Measurements from ENCODE around the gene FOXF1. TPM values are rescaled to one million over a fixed set of nuclear protein-coding genes. Genes with fewer than 3 reads are reported as not detected.

Gene FOXF1
- total RNA-seq, 4 donors from 2014 or later: 10.8 to 44.1 (median 23.4) TPM

- Histone ChIP-seq H3K27ac (peak overlapping the region; percentile 94 to 99 (median 96)), H3K27me3 (peaks cover 100% of the 10 kb centered on the region), H3K9me3 (no peaks in the 10 kb centered on the region), H3K36me3 (no peaks in the 10 kb centered on the region), H3K4me1 (peaks cover 0 to 9% (median 4%) of the 10 kb centered on the region in 4 donors), H3K4me3 (peak overlapping the region; percentile 29 to 51 (median 36))
- no peak for DNase-seq
- in situ Hi-C loops (cut with MboI; ENCODE audit: low pct_ligation_motif_present in 1 of 4, low pct_unique_long_range_greater_than_20kb in 1 of 4, low sequenced_read_pairs in 3 of 4): no loop called here
- TF ChIP-seq POLR2AphosphoS5 (IDR thresholded peaks at IDR 0.05): peak; percentile 32 to 54 (median 32)
- TF ChIP-seq EP300 (IDR thresholded peaks at IDR 0.05; ENCODE audit: low read depth): no peak
- peak; percentile 10 for TF ChIP-seq POLR2A (IDR thresholded peaks at IDR 0.05)
- no peak for TF ChIP-seq CTCF (IDR thresholded peaks at IDR 0.05)
- 6 to 13% methylated on average over 12 to 45 of the region's 61 CpGs for WGBS, 2 donors (ENCODE audit: low coverage in 1 of 2)
- intact Hi-C loops (cut with DNase I; ENCODE audit: low total_unique reads): loop anchor here (10.0 kb wide), 1 partner anchor 74 kb away; no protein-coding TSS in a partner anchor
Observed at GRCh38 chr16:86498671-86499439, 11.5 kb upstream of the FOXF1 start.

- H3K9me3 ChIP-seq: no peaks in the 10 kb centered on the region
- TF ChIP-seq POLR2A (IDR thresholded peaks at IDR 0.05): no peak
- TF ChIP-seq CTCF (IDR thresholded peaks at IDR 0.05): no peak
- H3K4me3 ChIP-seq: peak overlapping the region; percentile 29 to 51 (median 36)
- H3K27ac ChIP-seq: peak overlapping the region; percentile 94 to 99 (median 96)
- WGBS, 2 donors (ENCODE audit: low coverage in 1 of 2): 21 to 26% methylated on average over 4 of the region's 4 CpGs
- in situ Hi-C loops (cut with MboI; ENCODE audit: low pct_ligation_motif_present in 1 of 4, low pct_unique_long_range_greater_than_20kb in 1 of 4, low sequenced_read_pairs in 3 of 4) (no loop called here), intact Hi-C loops (cut with DNase I; ENCODE audit: low total_unique reads) (loop anchor here (10.0 kb wide), 1 partner anchor 75 kb away; no protein-coding TSS in a partner anchor)
- DNase-seq: no peak
- peaks cover 0 to 8% (median 3%) of the 10 kb centered on the region in 4 donors for H3K4me1 ChIP-seq
- peaks cover 100% of the 10 kb centered on the region for H3K27me3 ChIP-seq
- H3K36me3 ChIP-seq: no peaks in the 10 kb centered on the region
Observed at GRCh38 chr16:86499440-86499786, 10.9 kb upstream of the FOXF1 start.

GRCh38 chr16:86499889-86500707 is 10.2 kb upstream of the FOXF1 start:
- peak overlapping the region; percentile 94 to 99 (median 96) for H3K27ac ChIP-seq
- H3K4me1 ChIP-seq: peaks cover 0 to 8% (median 3%) of the 10 kb centered on the region in 4 donors
- peak overlapping the region in 2 of 4 donors; percentile 0 to 17 for H3K4me3 ChIP-seq
- H3K9me3 ChIP-seq: no peaks in the 10 kb centered on the region
- 17 to 22% methylated on average over 2 to 16 of the region's 16 CpGs for WGBS, 2 donors (ENCODE audit: low coverage in 1 of 2)
- in situ Hi-C loops (cut with MboI; ENCODE audit: low pct_ligation_motif_present in 1 of 4, low pct_unique_long_range_greater_than_20kb in 1 of 4, low sequenced_read_pairs in 3 of 4): loop anchor here (25.0 kb wide), 4 partner anchors 163 to 688 kb away; no protein-coding TSS in a partner anchor
- H3K27me3 ChIP-seq: peaks cover 100% of the 10 kb centered on the region
- no peaks in the 10 kb centered on the region for H3K36me3 ChIP-seq
- TF ChIP-seq POLR2AphosphoS5 (IDR thresholded peaks at IDR 0.05) (peak in 2 of 3 donors; percentile 17 to 59), POLR2A (IDR thresholded peaks at IDR 0.05) (no peak), EP300 (IDR thresholded peaks at IDR 0.05; ENCODE audit: low read depth) (peak; percentile 67)
- intact Hi-C loops (cut with DNase I; ENCODE audit: low total_unique reads): loop anchor here (5.0 to 10.0 kb wide), 2 partner anchors 75 to 198 kb away; no protein-coding TSS in a partner anchor
- DNase-seq: no peak

GRCh38 chr16:86500708-86501510 is 9.4 kb upstream of the FOXF1 start:
- TF ChIP-seq POLR2AphosphoS5 (IDR thresholded peaks at IDR 0.05) (no peak), CTCF (IDR thresholded peaks at IDR 0.05) (no peak), EP300 (IDR thresholded peaks at IDR 0.05; ENCODE audit: low read depth) (no peak), POLR2A (IDR thresholded peaks at IDR 0.05) (no peak)
- Histone ChIP-seq H3K27me3 (peaks cover 98% of the 10 kb centered on the region), H3K27ac (peak overlapping the region; percentile 94 to 99 (median 96)), H3K4me3 (peak overlapping the region in 1 of 4 donors; percentile 2), H3K36me3 (no peaks in the 10 kb centered on the region), H3K9me3 (no peaks in the 10 kb centered on the region), H3K4me1 (peaks cover 0 to 8% (median 3%) of the 10 kb centered on the region in 4 donors)
- WGBS, 2 donors (ENCODE audit: low coverage in 1 of 2): 14 to 23% methylated on average over 1 to 13 of the region's 13 CpGs
- no peak for DNase-seq
- intact Hi-C loops (cut with DNase I; ENCODE audit: low total_unique reads) (loop anchor here (5.0 kb wide), 1 partner anchor 199 kb away; no protein-coding TSS in a partner anchor), in situ Hi-C loops (cut with MboI; ENCODE audit: low pct_ligation_motif_present in 1 of 4, low pct_unique_long_range_greater_than_20kb in 1 of 4, low sequenced_read_pairs in 3 of 4) (loop anchor here (25.0 kb wide), 4 partner anchors 164 to 689 kb away; no protein-coding TSS in a partner anchor)
